ENCODE measurements around the gene OS9. TPM values are rescaled to one million over a fixed set of nuclear protein-coding genes. Genes with fewer than 3 reads are reported as not detected.

OS9 gene
- total RNA-seq, 2 experiments from 2014 or later, result 108 to 112 TPM

DNA sequence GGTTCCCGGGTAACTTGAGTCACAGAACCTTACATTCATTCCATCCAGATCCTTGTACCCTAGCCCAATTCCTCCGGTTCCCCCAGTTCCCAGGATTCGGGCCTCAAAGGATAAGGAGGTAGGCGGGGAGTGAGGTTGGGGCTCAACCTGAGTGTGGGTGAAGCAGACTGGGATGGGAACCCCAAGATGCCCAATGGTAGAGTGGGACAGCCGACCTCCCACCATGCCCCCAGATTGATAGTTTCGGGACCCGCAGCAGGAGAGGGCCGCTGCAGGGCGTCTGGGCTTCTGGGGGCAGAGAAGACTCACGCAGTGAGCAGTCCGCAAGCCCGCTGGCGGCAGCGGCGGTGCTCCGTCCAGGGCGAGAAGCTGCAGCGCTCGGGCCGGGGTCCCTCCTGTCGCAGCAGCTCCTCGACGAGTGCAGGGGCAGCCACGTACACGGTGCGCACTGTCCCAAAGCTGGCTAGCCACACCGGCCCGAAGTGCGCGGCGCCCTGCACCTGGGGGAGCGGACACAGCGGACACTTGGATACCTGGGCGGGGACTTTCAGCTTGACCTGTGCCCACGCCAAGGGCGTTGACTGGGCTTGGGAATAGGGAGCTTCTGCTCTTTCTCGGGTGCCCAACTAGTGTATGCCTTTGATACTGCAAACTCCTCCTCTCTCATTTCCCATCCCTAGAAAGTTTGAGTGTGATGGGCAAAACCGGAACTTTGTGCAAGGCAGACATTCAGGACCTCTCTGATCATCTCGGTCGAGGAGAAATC lies 71.9 kb downstream of the OS9 start:
- POLR2A ChIA-PET, result interaction anchor here (1.4 to 2.8 kb wide), 3 partner anchors 10 to 21 kb away, joined by 4 to 14 read pairs (median 11); partner anchors contain the start of genes TSFM and TSPAN31
- no peak overlapping the region for H3K27ac Mint-ChIP-seq
- DNase-seq, result peak in 1 of 14 experiments; percentile 22

DNA sequence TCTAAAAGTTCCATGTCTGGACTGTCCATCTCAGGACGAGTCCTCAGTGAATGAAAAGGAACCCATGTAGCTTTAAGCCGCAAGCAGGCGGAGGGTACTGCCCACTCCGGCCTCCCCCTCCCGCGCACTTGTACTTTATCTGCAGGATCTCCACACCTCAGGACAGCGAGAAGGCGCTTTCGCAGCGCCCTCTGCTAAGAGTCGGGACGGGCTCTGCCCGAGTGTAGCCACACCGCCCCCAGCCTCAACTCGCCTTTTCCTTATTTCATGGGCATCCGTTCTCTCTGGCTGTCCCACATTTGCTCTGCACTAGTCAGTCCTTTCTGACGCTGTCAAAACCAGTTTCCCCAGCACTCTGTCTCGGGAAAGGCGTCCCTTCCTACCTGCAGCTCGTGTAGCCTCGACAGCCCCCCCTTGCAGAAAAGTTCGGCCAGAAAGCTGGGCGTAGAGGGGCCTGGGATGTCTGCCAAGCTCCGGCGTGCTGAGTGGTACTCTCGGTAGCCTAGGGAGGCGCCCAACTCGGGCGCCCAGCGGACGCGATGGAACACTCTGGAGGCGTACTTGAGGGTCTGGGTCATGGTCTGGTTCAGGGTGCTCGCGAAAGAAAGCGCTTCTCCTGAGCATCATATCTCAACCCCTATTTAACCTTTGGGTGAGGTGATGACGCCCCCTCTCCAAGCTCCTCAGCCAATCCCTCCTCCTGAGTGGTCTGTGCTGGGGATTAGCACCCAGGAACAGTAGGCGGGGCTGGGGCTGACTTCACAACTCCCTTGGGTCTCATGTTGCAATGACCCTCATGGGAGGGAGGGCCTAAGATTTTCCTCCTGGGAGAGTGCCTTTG lies 72.8 kb downstream of the OS9 start, which contains the start of gene CYP27B1:
Gene CYP27B1 (minus strand): TSS at position 615 of the 841 bp plus-strand sequence. CDS start 37 bp downstream, at position 578.
- Histone ChIP-seq H3K36me3 (ENCODE audit: insufficient read depth, low read length) (peaks cover 9% of the 10 kb centered on the region), H3K9me3 (ENCODE audit: control insufficient read depth in 1 of 2, insufficient read depth in 1 of 2, low read length in 2 of 2) (peaks cover 0 to 10% of the 10 kb centered on the region in 2 experiments), H3K27ac (ENCODE audit: low read depth in 1 of 2, low read length in 2 of 2) (no peak within 1 kb of the TSS), H3K4me3 (ENCODE audit: low read length) (peak within 1 kb of the TSS; percentile 60), H3K4me1 (ENCODE audit: insufficient read depth, low read length) (peaks cover 40% of the 10 kb centered on the region), H3K27me3 (ENCODE audit: control insufficient read depth in 1 of 2, insufficient read depth in 2 of 2, low read length in 2 of 2) (peaks cover 27 to 31% of the 10 kb centered on the region in 2 experiments)
- no peak for ATAC-seq (ENCODE audit: poor library complexity)
- POLR2A ChIA-PET, result interaction anchor here (1.4 to 2.8 kb wide), 4 partner anchors 10 to 22 kb away, joined by 3 to 14 read pairs (median 8); partner anchors contain the start of genes CDK4, TSFM and TSPAN31
- intact Hi-C loops (cut with DNase I, micrococcal nuclease), result no loop called here
- Mint-ChIP-seq H3K4me1 (ENCODE audit: low read depth) (peaks cover 43% of the 10 kb centered on the region), H3K36me3 (ENCODE audit: low read depth) (peaks cover 20% of the 10 kb centered on the region), H3K9me3 (no peaks in the 10 kb centered on the region), H3K4me3 (peak within 1 kb of the TSS; percentile 86), H3K27ac (no peak within 1 kb of the TSS), H3K27me3 (peaks cover 35% of the 10 kb centered on the region)
- TF ChIP-seq, protein P1, sequence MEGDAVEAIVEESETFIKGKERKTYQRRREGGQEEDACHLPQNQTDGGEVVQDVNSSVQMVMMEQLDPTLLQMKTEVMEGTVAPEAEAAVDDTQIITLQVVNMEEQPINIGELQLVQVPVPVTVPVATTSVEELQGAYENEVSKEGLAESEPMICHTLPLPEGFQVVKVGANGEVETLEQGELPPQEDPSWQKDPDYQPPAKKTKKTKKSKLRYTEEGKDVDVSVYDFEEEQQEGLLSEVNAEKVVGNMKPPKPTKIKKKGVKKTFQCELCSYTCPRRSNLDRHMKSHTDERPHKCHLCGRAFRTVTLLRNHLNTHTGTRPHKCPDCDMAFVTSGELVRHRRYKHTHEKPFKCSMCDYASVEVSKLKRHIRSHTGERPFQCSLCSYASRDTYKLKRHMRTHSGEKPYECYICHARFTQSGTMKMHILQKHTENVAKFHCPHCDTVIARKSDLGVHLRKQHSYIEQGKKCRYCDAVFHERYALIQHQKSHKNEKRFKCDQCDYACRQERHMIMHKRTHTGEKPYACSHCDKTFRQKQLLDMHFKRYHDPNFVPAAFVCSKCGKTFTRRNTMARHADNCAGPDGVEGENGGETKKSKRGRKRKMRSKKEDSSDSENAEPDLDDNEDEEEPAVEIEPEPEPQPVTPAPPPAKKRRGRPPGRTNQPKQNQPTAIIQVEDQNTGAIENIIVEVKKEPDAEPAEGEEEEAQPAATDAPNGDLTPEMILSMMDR (IDR thresholded peaks at IDR 0.05), result no peak
- CTCF ChIA-PET, result interaction anchor here (2.8 kb wide), 1 partner anchor 10 kb away, joined by 18 read pairs; no protein-coding TSS in a partner anchor
- DNase-seq, result peak in 2 of 14 experiments; percentile 37 to 38

More for the DNA sequence above, 71.9 kb downstream of the OS9 start:
- peak; percentile 18 for ATAC-seq (ENCODE audit: poor library complexity)
- intact Hi-C loops (cut with DNase I, micrococcal nuclease), result loop anchor here in 1 of 2 experiments (1.0 kb wide), 1 partner anchor 10 kb away; no protein-coding TSS in a partner anchor
- Histone ChIP-seq H3K4me3 (ENCODE audit: low read length) (peak overlapping the region; percentile 60), H3K27me3 (ENCODE audit: control insufficient read depth in 1 of 2, insufficient read depth in 2 of 2, low read length in 2 of 2) (peaks cover 27 to 31% of the 10 kb centered on the region in 2 experiments), H3K27ac (ENCODE audit: low read depth in 1 of 2, low read length in 2 of 2) (no peak overlapping the region), H3K4me1 (ENCODE audit: insufficient read depth, low read length) (peaks cover 32% of the 10 kb centered on the region), H3K9me3 (ENCODE audit: control insufficient read depth in 1 of 2, insufficient read depth in 1 of 2, low read length in 2 of 2) (peaks cover 0 to 10% of the 10 kb centered on the region in 2 experiments), H3K36me3 (ENCODE audit: insufficient read depth, low read length) (peaks cover 9% of the 10 kb centered on the region)
- no peaks in the 10 kb centered on the region for H3K9me3 Mint-ChIP-seq
- TF ChIP-seq, protein P1 (IDR thresholded peaks at IDR 0.05), result no peak
- CTCF ChIA-PET, result interaction anchor here (0.5 to 2.8 kb wide), 3 partner anchors 9 to 108 kb away, joined by 4 to 18 read pairs (median 5); partner anchors contain the start of gene TSFM
- peak overlapping the region; percentile 86 for H3K4me3 Mint-ChIP-seq
- H3K36me3 Mint-ChIP-seq (ENCODE audit: low read depth), result peaks cover 17% of the 10 kb centered on the region
- peaks cover 35% of the 10 kb centered on the region for H3K27me3 Mint-ChIP-seq
- peaks cover 38% of the 10 kb centered on the region for H3K4me1 Mint-ChIP-seq (ENCODE audit: low read depth)

DNA sequence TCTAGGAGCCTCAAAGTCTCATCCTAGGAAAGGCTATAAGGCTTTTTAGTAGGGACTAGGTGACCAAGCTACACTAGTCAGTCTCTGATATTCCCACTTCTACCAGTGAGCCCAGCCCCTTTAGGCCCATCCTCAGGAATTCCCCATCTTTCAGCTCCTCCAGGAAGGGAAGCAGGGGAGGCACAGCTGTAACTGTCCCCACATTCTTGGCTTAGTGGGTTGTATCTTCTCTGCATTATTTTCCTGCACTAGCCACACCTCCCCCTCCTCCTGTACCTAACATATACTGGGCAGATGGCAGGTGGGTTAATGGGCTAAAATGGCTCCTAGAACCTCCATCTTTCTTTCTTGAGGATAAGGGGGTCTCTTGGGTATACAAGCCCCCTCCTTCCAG lies 73.4 kb downstream of the OS9 start:
- no peak for ATAC-seq (ENCODE audit: poor library complexity)
- Histone ChIP-seq H3K27ac (ENCODE audit: low read depth in 1 of 2, low read length in 2 of 2) (no peak overlapping the region), H3K4me1 (ENCODE audit: insufficient read depth, low read length) (peaks cover 43% of the 10 kb centered on the region), H3K36me3 (ENCODE audit: insufficient read depth, low read length) (peaks cover 9% of the 10 kb centered on the region), H3K9me3 (ENCODE audit: control insufficient read depth in 1 of 2, insufficient read depth in 1 of 2, low read length in 2 of 2) (peaks cover 0 to 10% of the 10 kb centered on the region in 2 experiments), H3K4me3 (ENCODE audit: low read length) (no peak overlapping the region), H3K27me3 (ENCODE audit: control insufficient read depth in 1 of 2, insufficient read depth in 2 of 2, low read length in 2 of 2) (peaks cover 27 to 31% of the 10 kb centered on the region in 2 experiments)
- ChIA-PET CTCF (no interaction called here), POLR2A (interaction anchor here (1.6 to 2.8 kb wide), 3 partner anchors 11 to 15 kb away, joined by 3 to 14 read pairs (median 11); partner anchors contain the start of genes CDK4 and TSFM)
- no peak overlapping the region for H3K27ac Mint-ChIP-seq
- TF ChIP-seq, protein P1 (IDR thresholded peaks at IDR 0.05), result no peak
- H3K4me3 Mint-ChIP-seq, result peak overlapping the region; percentile 11
- H3K36me3 Mint-ChIP-seq (ENCODE audit: low read depth), result peaks cover 23% of the 10 kb centered on the region
- intact Hi-C loops (cut with DNase I, micrococcal nuclease), result no loop called here
- H3K27me3 Mint-ChIP-seq, result peaks cover 35% of the 10 kb centered on the region
- peaks cover 48% of the 10 kb centered on the region for H3K4me1 Mint-ChIP-seq (ENCODE audit: low read depth)
- no peak for DNase-seq
- H3K9me3 Mint-ChIP-seq, result no peaks in the 10 kb centered on the region
